K562 (cell line): ENCODE results near the gene TAMALIN. TPM values are rescaled to one million over a fixed set of nuclear protein-coding genes. Genes with fewer than 3 reads are reported as not detected.

Source experiments
- CHD2 ChIP-seq: IDR thresholded peaks from 2 replicates; pipeline ENCODE4 v1.6.1; 2011; ENCODE audit warnings: low read depth, low read length
- CTCFL ChIP-seq: IDR thresholded peaks from 2 replicates; pipeline ENCODE4 v1.6.1; 2011; ENCODE audit warnings: borderline replicate concordance, low read depth, mild to moderate bottlenecking, moderate library complexity, low read length; ENCODE audit not compliant: insufficient read depth, poor library complexity, severe bottlenecking
- IRF2 ChIP-seq: sonication (generic); formaldehyde crosslinking; IDR thresholded peaks from 2 replicates; pipeline ENCODE4 v1.8.1; 2022; ENCODE audit warnings: mild to moderate bottlenecking, missing genetic modification reagents
- NCOR1 ChIP-seq: fragments of 450-650 bp; IDR thresholded peaks from 2 replicates; pipeline ENCODE4 v1.6.1; 2016; ENCODE audit warnings: mild to moderate bottlenecking, moderate library complexity
- NUFIP1 ChIP-seq: fragments of 450-650 bp; IDR thresholded peaks from 2 replicates; pipeline ENCODE4 v1.6.1; 2018; ENCODE audit not compliant: partially characterized antibody
- SIRT6 ChIP-seq: IDR thresholded peaks from one replicate; pipeline ENCODE4 v1.6.1; 2012; ENCODE audit warnings: low read depth, mild to moderate bottlenecking, control low read depth, inconsistent platforms, low read length, moderate library complexity
- STAT5A ChIP-seq: IDR thresholded peaks from 2 replicates; pipeline ENCODE4 v1.6.1; 2012; ENCODE audit warnings: low read length, inconsistent platforms, borderline replicate concordance
- ZBTB7A ChIP-seq: IDR thresholded peaks from 2 replicates; pipeline ENCODE4 v1.6.1; 2011; ENCODE audit warnings: low read depth, mild to moderate bottlenecking, low read length, moderate library complexity, borderline replicate concordance; ENCODE audit not compliant: control insufficient read depth
- ZFP91 ChIP-seq: sonication (generic); formaldehyde crosslinking; IDR thresholded peaks from 2 replicates; pipeline ENCODE4 v1.8.0; 2022; ENCODE audit warnings: mild to moderate bottlenecking, missing genetic modification reagents
- polyA plus RNA-seq, 8 experiments: library from polyadenylated mRNA; depleted of rRNA in 4 of 8; stranded (reverse) in 5 of 8; unstranded in 3 of 8; fragments of >200 nt; fragmentation: Nextera tagmentation in 2 of 8; fragmentation: Illumina TruSeq in 1 of 8; extraction: Ambion mirVana in 2 of 8; extraction: Trizol in 1 of 8; gene quantifications; 2 replicates each; pipeline versions ENCODE4 v1.2.1 to v1.2.3, GENCODE V29; 2011 to 2014; ENCODE audit warnings: inconsistent platforms in 1 of 8, missing spikeins in 1 of 8
- total RNA-seq, 7 experiments: library from RNA; depleted of rRNA in 6 of 7; stranded (reverse); fragments of >200 nt in 6 of 7; fragmentation: Illumina TruSeq in 2 of 7; extraction: Trizol in 2 of 7; gene quantifications; 2 replicates each; pipeline versions ENCODE4 v1.2.1 to v1.2.3, GENCODE V29; 2011 to 2021; ENCODE audit warnings: low replicate concordance in 1 of 7
- TF ChIP-seq, protein P1 (sequence below): fragments of 450-650 bp; conservative IDR thresholded peaks from 2 replicates; pipeline ENCODE4 v1.6.1; 2016; ENCODE audit warnings: missing genetic modification characterization, low read depth, mild to moderate bottlenecking, control low read depth, missing compliant biosample characterization
- TF ChIP-seq, protein P2 (sequence below): sonication (generic); formaldehyde crosslinking; IDR thresholded peaks from 2 replicates; pipeline ENCODE4 v1.9.0; 2022; ENCODE audit warnings: mild to moderate bottlenecking, missing genetic modification reagents

Gene TAMALIN
- total and polyA plus RNA-seq, 9 of the 15 experiments (the other 6 are each of a cell fraction or from before 2014, with no cell fraction given): 0.74 to 2.2 (median 1.5) TPM; not detected in 2

- TF ChIP-seq NUFIP1: no peak
- peak; percentile 78 for TF ChIP-seq ZBTB7A
- no peak for TF ChIP-seq NCOR1
- TF ChIP-seq CTCFL: peak; percentile 25
- TF ChIP-seq IRF2: no peak
- TF ChIP-seq, protein P1, sequence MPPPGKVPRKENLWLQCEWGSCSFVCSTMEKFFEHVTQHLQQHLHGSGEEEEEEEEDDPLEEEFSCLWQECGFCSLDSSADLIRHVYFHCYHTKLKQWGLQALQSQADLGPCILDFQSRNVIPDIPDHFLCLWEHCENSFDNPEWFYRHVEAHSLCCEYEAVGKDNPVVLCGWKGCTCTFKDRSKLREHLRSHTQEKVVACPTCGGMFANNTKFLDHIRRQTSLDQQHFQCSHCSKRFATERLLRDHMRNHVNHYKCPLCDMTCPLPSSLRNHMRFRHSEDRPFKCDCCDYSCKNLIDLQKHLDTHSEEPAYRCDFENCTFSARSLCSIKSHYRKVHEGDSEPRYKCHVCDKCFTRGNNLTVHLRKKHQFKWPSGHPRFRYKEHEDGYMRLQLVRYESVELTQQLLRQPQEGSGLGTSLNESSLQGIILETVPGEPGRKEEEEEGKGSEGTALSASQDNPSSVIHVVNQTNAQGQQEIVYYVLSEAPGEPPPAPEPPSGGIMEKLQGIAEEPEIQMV: no peak
- TF ChIP-seq, protein P2, sequence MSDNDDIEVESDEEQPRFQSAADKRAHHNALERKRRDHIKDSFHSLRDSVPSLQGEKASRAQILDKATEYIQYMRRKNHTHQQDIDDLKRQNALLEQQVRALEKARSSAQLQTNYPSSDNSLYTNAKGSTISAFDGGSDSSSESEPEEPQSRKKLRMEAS (CRISPR knock-in tag): peak; percentile 36; the same call in 1 of the 2 replicates
- no peak for TF ChIP-seq STAT5A
- no peak for TF ChIP-seq CHD2
- TF ChIP-seq SIRT6: no peak
- TF ChIP-seq ZFP91: no peak
- TF ChIP-seq, all 486 proteins: peak for 12
Observed at GRCh38 chr12:52037248-52037861, 30.6 kb downstream of the TAMALIN start (continued).
